Transverse colon (tissue), 3 donors: ENCODE measurements around the gene DLK2.

Source experiments
- POLR2A ChIP-seq: fragments of 450-650 bp; IDR thresholded peaks from one replicate; pipeline ENCODE4 v1.6.1; 2016; ENCODE audit warnings: antibody characterized with exemption, mild to moderate bottlenecking, moderate library complexity
- TF ChIP-seq, protein P1 (sequence below), 5 experiments: fragments of 200-600 bp in 3 of 5; fragments of 450-650 bp in 2 of 5; sonication (generic) in 3 of 5; IDR thresholded peaks; 1 replicate in 2 of 5; 2 replicates in 3 of 5; pipeline ENCODE4 v1.5.1; 2016 to 2017; ENCODE audit warnings: antibody characterized with exemption in 5 of 5, inconsistent platforms in 3 of 5, mild to moderate bottlenecking in 2 of 5, moderate library complexity in 1 of 5

DNA sequence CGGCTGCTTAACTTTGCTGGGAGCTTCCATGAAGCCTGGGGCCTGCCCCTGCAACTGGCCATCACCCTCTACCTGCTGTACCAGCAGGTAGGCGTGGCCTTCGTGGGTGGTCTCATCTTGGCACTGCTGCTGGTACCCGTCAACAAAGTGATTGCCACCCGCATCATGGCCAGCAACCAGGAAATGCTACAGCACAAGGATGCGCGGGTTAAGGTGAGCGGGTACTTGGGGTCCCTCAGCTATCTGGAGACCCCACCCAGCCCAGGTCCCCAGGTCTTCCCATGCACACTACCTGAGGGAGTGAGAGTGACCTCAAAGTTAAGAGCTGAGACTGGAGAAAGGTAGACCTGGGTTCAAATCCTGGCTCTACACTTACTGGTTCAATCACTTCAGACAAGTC, 22.2 kb downstream of the DLK2 start:
- TF ChIP-seq POLR2A, result no peak
- TF ChIP-seq, protein P1, sequence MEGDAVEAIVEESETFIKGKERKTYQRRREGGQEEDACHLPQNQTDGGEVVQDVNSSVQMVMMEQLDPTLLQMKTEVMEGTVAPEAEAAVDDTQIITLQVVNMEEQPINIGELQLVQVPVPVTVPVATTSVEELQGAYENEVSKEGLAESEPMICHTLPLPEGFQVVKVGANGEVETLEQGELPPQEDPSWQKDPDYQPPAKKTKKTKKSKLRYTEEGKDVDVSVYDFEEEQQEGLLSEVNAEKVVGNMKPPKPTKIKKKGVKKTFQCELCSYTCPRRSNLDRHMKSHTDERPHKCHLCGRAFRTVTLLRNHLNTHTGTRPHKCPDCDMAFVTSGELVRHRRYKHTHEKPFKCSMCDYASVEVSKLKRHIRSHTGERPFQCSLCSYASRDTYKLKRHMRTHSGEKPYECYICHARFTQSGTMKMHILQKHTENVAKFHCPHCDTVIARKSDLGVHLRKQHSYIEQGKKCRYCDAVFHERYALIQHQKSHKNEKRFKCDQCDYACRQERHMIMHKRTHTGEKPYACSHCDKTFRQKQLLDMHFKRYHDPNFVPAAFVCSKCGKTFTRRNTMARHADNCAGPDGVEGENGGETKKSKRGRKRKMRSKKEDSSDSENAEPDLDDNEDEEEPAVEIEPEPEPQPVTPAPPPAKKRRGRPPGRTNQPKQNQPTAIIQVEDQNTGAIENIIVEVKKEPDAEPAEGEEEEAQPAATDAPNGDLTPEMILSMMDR (IDR thresholded peaks at IDR 0.05), result no peak
